ENCODE data around the gene MYO18A. TPM values are rescaled to one million over a fixed set of nuclear protein-coding genes. Genes with fewer than 3 reads are reported as not detected.
A peak's percentile ranks its signal among the peaks of the same experiment; 100 is the strongest.

Gene MYO18A
- total and polyA plus RNA-seq, 2 of the 4 experiments (the other 2 are of a cell fraction), result 22.4 to 39.1 TPM

- POLR2A ChIA-PET (ENCODE audit: unreplicated experiment), result no interaction called here
These were observed 2.7 kb downstream of the MYO18A start for GRCh38 chr17:29177541-29177870.

More at GRCh38 chr17:29177541-29177870, 2.7 kb downstream of the MYO18A start:
- no peak for ATAC-seq (ENCODE audit: low read depth)
- H3K4me3 ChIP-seq (ENCODE audit: insufficient read depth, low read depth, low read length), result no peak overlapping the region
- peaks cover 30 to 46% of the 10 kb centered on the region in 2 experiments for H3K79me1 ChIP-seq (ENCODE audit: low read depth in 1 of 2, low read length in 2 of 2)
- no peak overlapping the region; the same call in 1 of the 2 replicates for H3K4me2 ChIP-seq (ENCODE audit: low read depth, low read length)
- whole genome bisulfite sequencing, 2 experiments (ENCODE audit: extremely low coverage in 2 of 2, insufficient read length in 1 of 2), result no CpG with 5 or more reads among the region's 3 CpGs
- dilution Hi-C loops (cut with HindIII; ENCODE audit: low sequenced_read_pairs, unreplicated experiment) (no loop called here), intact Hi-C loops (cut with micrococcal nuclease) (no loop called here), in situ Hi-C loops (cut with MboI; ENCODE audit: low sequenced_read_pairs) (no loop called here)
- no peak overlapping the region for H3K18ac ChIP-seq (ENCODE audit: low read depth, low read length)
- H4K20me1 ChIP-seq (ENCODE audit: insufficient read depth, low read length), result 0 out of 2 replicates have a peak, but pooled peaks cover 3% of the 10 kb centered on the region
- no peaks in the 10 kb centered on the region for H3K36me3 ChIP-seq (ENCODE audit: control insufficient read depth, insufficient read depth, low read length)
- no peak overlapping the region for H2AK9ac ChIP-seq (replicated peaks; ENCODE audit: low read depth, low read length, poor library complexity)
- peak overlapping the region; percentile 39; the same call in 1 of the 2 replicates for H3K4ac ChIP-seq (ENCODE audit: low read depth, low read length)
- no peak overlapping the region for H3K9ac ChIP-seq (ENCODE audit: low read depth, low read length)
- H3K14ac ChIP-seq (replicated peaks; ENCODE audit: low read depth, low read length), result no peak overlapping the region
- no peak for DNase-seq
- no peaks in the 10 kb centered on the region for H3K27me3 ChIP-seq (ENCODE audit: control insufficient read depth, insufficient read depth, low read length)
- no peak overlapping the region for H4K91ac ChIP-seq (ENCODE audit: insufficient read depth, low read depth, low read length)
- H2AK5ac ChIP-seq (ENCODE audit: low read depth, low read length), result peak overlapping the region; percentile 77
- peak overlapping the region; percentile 77; the same call in 1 of the 3 replicates for H2BK15ac ChIP-seq (ENCODE audit: low read depth, low read length)
- no peak overlapping the region for H3K56ac ChIP-seq (ENCODE audit: extremely low read depth, insufficient read depth, low read length)
- no peaks in the 10 kb centered on the region; the same call in 1 of the 2 replicates for H3K9me1 ChIP-seq (ENCODE audit: insufficient read depth, low read length)
- H3K23ac ChIP-seq (ENCODE audit: low read depth, low read length), result peak overlapping the region; percentile 98; the same call in 1 of the 2 replicates
- BruUV-seq (replicated peaks), result no TSS peak
- CTCF ChIA-PET, result interaction anchor here (2.3 kb wide), 1 partner anchor 28 kb away, joined by 8 read pairs; no protein-coding TSS in a partner anchor
- no peaks in the 10 kb centered on the region for H3K9me3 ChIP-seq (ENCODE audit: control insufficient read depth, insufficient read depth, low read length)
- H2BK20ac ChIP-seq (ENCODE audit: low read depth, low read length), result no peak overlapping the region
- H2AFZ ChIP-seq (replicated peaks; ENCODE audit: low read length, poor library complexity), result no peak overlapping the region
- no peak overlapping the region; a peak in 2 of 4 replicates for H4K8ac ChIP-seq (ENCODE audit: low read depth in 2 of 2, low read length in 2 of 2)
- no peak overlapping the region for H2BK5ac ChIP-seq (ENCODE audit: low read depth, low read length, poor library complexity, severe bottlenecking)
- peak overlapping the region; percentile 23; the same call in 1 of the 2 replicates for H2BK120ac ChIP-seq (ENCODE audit: low read depth, low read length)
- no peak overlapping the region for H3K27ac ChIP-seq (ENCODE audit: insufficient read depth, low read length)
- TF ChIP-seq BHLHE40 (IDR thresholded peaks at IDR 0.05; ENCODE audit: low read depth, low read length), result no peak
- no peak for TF ChIP-seq MXI1 (IDR thresholded peaks at IDR 0.05; ENCODE audit: borderline replicate concordance, low read depth, low read length)
- TF ChIP-seq CHD1 (IDR thresholded peaks at IDR 0.05; ENCODE audit: low read depth, low read length), result no peak
- TF ChIP-seq POLR2A (IDR thresholded peaks at IDR 0.05; ENCODE audit: low read depth, low read length), result no peak
- TF ChIP-seq SMC3 (IDR thresholded peaks at IDR 0.05; ENCODE audit: low read depth, low read length), result no peak
- TF ChIP-seq ELK1 (IDR thresholded peaks at IDR 0.05; ENCODE audit: borderline replicate concordance, low read depth, low read length), result no peak
- TF ChIP-seq CTCF (conservative IDR thresholded peaks at IDR 0.05; ENCODE audit: low read depth, low read length), result no peak
- H3K4me1 ChIP-seq (ENCODE audit: control insufficient read depth, insufficient read depth, low read length), result peaks cover 29% of the 10 kb centered on the region
- no peak overlapping the region for H4K5ac ChIP-seq (ENCODE audit: low read depth, low read length)

Data from IMR-90 (cell line).